Left renal cortex interstitium (tissue), 4 donors: Measurements from ENCODE around the gene CACNA2D4. TPM values are rescaled to one million over a fixed set of nuclear protein-coding genes. Genes with fewer than 3 reads are reported as not detected.

Source experiments
- DNase-seq, 4 donors: peaks; one replicate each; pipeline ENCODE4 v3.0.0-alpha.2; 2013; ENCODE audit warnings: low read depth in 4 of 4, low spot score in 2 of 4, missing footprints in 1 of 4
- polyA plus RNA-seq, 4 donors: library from polyadenylated mRNA; unstranded; fragments of 120-200 nt; gene quantifications; one replicate each; pipeline ENCODE4 v1.2.1, GENCODE V29; 2013; ENCODE audit not compliant: insufficient read length in 4 of 4

Gene CACNA2D4
- polyA plus RNA-seq, 4 donors: 1.7 to 2.6 (median 2.5) TPM

DNA sequence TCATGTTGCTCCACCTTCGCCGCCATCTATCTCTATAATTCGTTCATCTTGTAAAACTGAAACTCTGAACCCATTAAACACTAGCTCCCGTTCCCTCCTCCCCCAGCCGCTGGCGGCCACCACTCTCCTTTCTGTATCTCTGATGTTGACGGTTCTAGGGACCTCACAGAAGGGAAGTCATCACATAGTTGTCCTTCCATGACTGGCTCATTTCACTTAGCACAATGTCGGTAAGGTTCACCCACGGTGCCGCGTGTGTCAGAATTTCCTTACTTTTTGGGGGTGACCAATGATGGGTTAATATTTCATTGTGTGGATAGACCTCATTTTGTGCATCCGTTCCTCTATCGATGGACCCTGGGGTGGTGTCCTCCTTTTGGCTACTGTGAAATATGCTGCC lies 2.0 kb upstream of the CACNA2D4 start:
- no peak for DNase-seq

DNA sequence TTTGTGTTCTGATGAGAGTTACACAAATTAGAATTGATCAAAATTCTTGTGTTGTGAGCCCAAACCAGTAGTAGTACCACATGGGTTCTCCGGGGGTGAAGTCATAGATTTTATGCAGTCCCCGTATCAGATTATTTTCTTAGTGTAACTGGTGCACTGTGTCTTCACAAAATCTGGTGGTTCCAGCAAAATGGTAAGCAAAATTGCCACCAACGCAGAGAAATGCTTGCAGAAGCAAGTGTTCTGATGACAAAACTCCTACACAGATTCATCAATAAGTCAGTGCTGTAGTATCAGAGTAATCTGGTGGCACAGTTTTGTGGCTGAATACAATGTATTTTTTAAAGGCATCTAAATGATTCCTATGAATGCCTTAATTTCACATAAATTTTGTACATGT lies 1.3 kb upstream of the CACNA2D4 start:
- DNase-seq: no peak

DNA sequence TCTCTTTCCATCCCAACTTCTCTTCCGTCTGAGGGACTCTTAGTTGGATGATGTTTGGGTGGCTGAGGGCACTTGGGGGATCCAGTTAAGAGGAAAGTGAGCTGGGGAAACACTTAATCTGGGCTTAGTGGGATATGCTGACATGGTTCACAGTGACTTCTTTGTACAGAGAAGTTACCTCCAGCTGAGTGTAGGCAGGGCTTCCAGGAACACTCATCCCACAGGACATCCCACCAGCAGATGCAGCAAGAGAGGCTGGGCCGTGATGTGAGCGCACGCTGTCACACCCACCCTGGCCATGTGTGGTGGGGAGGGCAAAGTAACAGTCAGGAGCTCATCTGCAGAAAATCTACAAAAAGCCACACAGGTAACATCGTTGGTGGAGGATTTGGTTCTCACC lies 832 bp upstream of the CACNA2D4 start:
- no peak for DNase-seq

DNA sequence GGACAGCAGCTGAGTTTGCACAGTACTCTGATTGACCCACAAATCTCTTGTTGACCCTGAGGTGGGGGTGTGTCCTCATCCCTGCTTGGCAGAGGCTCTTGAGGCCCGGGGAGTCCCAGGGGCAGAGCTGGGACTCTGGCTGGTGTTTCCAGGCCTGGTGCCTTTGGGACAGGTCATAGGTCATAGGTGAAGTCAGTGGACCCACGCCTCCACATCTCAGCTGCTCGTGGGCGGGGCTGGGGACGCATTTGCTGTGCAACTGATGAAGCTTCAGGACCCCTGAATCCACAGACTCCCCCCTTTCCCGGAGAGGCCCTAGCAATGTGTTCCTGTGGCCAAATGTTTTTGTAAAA lies 408 bp upstream of the CACNA2D4 start:
- no peak for DNase-seq

DNA sequence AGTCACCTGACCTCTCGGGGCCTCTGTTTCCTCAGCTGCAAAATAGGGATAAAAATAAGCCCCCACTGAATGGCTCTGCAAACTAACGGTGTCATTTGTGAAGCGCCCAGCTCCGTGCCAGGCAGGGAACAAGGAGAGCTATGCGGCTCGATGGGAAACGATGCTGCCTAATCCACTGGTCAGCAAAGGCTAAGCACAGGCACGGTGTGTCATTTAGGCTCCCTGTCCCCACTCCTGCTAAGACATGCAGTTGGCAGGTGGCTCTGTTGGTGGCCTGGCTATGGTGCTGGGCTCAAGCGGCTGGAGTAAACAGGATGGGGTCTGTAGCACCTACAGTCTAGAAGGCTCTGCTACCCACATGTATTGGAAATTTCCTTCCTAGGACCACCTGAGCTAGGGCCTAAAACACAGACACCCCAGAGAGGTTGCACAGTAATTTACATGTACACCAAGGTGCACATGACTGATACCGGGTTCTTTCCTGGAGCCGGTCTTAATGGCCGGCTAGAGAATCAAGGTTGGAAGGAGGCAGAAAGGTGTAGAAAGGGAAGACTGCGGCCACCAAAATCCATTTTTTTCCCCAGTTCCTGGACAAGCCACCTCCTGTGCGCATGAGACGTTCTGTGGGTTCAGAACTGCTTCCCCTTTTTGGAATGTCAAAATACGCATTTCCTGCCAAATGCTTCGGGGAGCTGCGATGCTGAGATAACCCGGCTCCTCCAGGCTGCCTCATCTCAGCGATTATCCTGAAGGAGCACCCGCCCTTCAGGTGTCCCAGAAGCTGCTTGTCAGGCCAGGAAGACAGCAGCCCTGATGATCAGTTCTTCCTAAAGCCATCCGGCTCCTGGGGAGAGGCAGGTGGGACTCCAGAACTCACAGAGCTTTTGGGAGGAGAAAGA lies 1.0 kb downstream of the CACNA2D4 start:
- DNase-seq: no peak

DNA sequence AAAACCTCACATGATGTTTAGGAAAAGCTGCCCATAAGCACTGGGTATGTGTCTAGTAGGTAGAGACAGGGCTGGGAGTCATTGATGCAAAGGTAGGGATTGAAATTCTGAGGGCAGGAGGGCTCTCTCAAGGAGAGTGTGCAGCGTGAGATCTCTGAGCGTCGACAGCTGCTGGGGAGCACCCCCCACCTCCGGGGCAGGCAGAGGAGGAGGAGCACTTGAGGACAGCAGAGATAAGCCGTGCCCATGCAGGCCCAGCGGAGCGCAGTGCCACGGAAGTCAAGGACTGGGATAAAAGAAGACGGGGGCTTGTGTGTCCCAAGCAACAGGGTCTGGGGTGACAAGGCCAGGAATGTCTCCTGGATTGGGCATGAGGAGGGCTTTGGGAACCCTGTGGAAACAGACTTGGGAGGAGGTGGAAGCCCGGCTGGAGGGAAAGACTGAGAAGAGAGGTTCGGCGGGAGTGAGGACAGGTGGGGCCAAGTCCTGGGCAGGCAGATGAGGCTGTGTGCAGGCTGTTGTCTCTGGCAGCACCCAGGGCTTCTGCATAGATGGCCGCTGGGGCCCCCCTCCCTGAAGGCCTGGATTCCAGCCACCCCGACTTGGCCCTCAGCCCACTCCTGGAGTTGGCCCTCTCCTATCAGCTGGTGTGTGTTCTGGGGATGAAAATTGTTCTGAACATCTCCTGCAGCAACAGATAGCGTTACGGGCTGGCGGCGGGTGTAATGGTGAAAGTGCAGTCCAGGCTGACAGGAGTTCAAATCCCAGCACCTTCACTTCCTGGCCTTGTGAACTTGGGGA lies 1.9 kb downstream of the CACNA2D4 start:
- DNase-seq: no peak

DNA sequence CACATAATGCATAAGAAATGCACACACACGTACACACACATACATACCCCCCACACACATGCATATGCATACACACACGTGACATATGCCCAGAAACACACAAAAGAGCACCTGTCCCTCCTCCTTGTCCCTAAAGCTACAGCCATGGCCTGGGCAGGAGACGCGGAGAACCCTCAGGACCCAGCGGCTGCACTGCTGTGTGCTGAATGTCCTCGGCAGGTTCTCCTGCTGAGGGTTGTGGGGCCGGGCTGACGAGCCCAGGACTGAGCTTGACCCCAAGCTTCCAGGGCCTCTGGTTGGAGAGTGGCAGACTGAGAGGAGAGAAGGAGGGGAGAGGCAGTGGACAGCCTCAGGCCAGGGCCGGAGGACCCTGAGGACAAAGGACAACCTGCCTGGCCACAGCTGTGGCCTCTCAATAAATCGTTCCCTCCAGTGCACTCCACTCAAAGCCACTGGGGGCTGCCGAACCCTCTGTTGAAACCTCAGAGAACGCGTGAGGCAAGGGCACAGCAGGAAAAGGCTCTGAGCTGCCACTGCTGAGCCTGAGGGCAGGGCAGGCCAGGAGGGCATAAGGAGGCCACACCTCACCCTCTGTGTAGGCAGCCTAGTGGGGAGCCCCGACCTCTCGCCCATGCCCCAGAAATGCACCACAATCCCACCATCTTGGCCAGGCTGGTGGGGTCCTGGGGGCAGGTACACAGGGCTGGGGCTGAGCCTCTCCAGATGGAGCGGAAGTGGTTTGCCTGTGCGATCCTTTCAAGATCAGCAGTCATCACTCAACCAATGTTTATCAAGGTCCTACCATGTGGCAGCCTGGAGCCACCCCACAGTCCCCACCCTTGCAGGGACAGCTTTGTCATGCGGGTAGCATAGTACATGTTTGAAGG lies 3.1 kb downstream of the CACNA2D4 start:
- no peak for DNase-seq

DNA sequence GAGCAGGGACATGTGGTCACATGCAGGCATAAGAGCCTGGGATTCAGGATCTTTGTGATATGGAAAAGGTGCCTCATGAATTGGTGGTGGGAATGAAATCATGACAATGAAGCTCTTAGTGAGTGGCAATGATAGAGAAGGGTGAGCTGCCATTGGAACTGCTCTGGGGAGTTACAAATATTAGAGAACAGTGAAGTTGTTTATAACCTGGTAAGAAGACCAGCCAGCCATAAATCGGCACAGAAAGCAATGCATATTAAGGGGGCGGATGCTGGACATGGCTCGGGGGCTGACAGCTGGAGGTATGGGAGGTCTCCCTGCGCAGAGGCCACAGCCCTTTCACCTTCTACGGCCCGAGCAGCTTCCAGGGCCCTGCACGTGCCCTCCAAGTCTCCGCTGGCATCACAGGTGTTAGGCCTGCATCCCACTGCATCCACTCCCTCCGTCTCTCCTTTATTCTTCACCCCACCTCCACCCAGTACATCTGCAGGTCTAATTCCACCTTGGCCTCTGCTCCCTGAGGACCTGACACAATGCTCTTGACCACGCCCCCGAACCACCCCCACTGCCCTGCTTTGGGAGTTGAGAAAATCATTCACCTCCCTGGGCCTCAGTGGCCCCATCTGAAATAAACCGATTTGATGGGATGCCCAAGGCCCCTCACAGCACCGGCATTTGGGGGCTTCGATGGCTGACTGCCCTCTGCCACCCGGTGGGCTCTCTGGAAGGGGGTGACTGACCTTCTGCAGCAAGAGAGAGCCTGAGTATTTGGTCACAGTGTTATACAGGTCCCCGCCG lies 4.1 kb downstream of the CACNA2D4 start:
- no peak for DNase-seq

DNA sequence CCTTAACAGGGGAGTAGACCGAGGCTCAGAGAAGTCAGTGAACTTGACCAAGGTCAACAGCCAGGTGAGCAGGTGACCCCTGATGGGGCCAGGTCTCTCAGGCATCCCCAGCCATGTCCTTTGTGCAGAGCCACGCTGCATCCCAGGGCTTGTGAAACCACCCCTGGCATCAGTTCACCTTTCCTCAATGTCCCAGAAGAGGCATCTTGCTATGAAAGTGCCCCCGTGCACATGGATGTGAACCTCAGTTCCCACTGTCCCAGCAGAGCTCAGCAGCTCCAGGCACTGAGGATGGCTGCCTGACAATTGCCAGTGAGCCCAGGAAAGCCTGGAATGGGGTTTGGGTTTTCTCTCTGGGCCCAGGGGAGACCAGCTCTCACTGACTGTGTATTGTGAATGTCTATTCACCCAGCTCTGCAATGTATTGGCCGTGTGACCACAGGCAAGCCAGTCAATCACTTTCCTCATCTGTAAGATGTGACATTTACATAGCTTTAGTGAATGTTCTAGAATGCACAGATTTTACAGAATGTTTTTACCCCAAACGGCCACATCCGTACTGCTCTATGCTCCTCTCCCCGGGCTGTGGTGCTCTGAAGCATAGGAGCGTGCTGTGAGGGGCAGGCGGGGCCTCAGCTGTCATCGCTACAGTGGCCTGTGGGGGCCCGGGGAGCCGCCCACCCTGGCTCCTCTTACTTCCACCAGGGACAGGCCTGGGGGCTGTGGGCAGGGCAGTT lies 4.9 kb downstream of the CACNA2D4 start:
- no peak for DNase-seq

DNA sequence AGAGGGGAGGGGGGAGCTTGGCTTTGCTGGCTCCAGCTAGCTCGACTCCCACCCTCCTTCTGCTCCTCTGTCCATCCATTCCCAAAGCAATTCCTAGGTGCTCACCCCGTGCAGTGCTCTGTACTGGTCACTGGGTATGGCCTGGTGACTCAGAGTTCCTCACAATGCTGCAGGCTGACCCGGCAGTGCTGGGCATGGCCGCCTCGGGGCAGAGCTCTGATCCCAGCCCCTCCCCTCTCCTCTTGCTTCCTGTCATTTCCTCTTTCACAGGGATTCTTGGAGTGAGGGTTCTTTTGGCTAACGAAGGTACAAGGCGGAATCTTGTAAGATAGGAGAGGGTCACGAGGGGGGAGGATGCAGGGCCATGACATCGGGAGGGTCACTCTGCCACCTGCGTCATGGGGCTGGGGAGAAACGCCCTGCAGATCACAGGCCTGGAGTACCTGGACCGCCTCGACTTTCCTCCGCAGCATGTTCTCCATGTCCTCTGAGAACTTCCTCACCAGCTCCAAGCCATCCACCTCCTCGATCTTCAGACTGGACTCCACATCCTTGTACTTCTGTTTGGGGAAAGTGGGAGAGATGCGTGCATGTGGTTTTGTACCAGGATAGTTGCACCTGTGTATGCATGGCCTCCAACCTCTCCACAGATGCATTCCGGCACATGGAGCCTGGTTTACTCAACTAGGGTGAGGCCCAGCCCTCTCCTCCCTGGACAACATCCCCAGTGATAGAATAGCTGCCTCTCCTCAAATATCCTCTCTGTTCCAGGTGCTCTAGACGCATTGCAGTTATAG lies 5.7 kb downstream of the CACNA2D4 start:
- DNase-seq: no peak

DNA sequence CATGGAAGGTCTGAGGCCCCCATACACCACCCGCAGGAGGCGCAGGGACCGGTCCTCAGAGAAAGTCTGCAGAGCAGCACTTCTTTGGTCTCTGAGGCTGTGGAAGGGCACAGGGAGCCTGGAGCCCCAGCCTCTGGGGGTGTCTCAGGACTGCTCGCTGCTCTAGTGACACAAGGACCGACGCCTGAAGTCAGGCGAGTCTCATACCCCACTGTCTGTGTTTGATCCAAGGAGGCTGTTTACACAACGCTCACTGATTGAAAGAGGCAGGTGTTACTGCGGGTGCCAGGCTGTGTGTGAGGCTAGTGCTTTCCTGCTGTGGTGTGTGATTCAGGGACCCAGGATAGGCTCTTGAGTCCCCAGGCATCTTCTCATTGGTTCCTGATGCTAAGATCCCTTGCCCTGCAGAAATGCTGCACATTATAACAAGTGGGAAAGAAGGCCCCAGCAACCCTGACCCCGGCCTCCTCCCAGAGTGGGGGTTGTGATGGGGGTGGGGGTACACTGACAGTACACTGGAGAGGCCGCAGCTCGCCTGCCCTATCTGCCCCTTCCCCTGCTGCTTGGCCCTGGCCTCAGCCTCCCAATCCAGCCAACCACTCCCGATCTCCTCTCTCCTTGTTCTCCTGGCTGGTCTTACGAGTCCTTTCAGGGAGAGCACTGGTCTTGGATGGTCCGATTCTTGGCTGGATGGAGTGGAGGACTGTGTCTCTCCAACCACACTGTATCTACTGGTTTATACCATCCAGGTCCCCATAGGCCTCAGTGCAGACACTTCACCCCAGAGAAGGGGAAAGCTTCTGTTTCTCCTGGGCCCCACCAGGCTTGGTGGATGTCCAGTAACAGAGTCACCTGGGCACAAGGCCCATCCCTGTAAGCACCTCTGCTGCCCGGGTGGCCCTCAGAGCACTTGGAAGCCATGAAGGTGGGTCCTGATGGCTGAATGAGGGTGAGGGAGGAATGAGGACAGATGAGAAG lies 6.6 kb downstream of the CACNA2D4 start:
- DNase-seq: no peak

DNA sequence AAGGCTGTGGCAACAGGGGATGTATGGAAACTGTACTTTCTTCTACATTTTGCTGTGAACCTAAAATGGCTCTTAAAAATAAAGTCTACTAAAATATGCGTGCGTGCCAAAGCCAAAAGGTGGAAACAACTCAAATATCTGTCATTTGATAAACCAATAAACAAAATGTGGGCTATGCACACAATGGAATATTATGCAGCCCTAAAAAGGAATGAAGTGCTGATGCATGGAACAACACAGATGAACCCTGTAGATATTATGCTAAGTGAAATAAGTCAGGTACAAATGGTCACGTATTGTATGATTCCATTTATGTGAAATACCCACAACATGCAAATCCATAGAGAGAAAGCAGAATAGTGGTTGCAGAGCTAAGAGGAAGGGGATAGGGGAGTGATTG lies 8.0 kb downstream of the CACNA2D4 start:
- DNase-seq: no peak

DNA sequence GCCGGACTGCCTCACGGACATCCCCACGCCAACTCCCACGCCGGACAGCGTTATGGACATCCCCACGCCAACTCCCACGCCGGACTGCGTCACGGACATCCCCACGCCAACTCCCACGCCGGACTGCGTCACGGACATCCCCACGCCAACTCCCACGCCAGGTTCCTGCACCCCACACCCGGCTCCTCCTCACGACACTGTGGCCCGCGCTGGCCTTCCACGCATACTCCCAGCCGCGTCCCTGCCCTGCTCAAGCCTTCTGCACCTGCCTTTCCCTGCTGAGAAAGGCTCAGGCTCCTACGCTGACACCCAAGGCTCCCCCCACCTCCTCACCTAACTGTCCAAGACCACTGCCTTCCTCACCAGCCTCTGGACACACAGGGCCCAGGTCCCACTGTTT lies 9.7 kb downstream of the CACNA2D4 start:
- no peak for DNase-seq

DNA sequence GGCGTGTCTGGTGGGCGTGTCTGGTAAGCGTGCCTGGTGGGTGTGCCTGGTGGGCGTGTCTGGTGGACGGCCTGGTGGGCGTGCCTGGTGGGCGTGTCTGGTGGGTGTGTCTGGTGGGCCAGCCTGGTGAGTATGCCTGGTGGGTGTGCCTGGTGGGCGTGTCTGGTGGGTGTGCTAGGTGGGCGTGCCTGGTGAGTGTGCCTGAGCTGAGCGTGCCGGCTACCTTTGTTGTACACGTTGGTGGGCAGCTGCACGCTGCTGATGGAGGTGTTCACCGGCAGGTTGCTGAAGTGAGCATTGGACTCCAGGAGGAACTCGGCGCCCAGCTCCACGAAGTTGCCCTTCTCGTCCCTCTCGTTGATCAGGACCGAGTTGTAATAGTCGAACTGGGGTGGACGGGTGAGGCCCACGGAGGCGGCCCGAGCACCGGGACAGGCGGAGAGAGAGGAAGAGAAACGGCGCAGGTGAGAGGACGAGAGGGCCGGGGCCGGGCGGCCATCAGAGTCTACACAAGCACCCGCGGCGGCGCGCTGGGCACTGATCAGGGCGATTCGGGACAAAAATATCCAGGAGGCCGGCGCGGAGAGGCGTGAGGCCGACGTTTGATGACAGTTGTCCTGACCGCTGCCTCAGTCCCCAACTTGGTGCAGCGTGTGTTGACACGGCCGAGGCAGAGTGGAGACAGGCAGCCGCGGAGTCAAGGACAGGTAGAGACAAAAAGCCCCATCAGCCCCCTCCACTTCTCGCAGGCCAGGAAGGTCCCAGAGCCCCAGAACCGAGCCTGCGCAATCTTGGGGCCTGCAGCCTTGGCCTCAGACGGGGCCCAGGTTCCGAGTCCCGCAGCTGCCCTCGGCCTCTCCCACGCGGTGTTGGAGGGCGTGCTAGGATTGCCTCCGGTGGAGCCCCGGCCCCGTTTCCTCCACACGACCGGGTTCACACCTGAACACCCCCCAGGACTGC lies 10.5 kb downstream of the CACNA2D4 start:
- DNase-seq: no peak

DNA sequence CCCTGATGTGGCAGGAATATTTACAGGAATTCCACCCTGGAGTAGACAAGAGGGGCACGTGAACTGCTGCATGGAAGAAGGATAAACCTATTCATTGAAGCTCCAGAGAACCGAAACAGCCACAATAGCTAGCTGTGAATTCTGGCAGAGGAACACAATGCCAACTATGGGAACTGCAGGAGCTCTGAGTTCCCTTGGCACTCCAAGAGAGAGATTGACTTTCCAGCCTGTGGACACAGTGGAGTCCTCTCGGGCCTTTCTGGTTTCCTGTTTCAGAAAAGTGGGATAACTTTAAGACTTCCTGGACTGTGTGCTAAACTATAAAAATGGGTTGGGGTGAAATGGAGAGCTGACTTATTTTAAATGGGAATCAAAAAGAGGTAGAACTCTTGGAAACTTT lies 11.9 kb downstream of the CACNA2D4 start:
- no peak for DNase-seq

DNA sequence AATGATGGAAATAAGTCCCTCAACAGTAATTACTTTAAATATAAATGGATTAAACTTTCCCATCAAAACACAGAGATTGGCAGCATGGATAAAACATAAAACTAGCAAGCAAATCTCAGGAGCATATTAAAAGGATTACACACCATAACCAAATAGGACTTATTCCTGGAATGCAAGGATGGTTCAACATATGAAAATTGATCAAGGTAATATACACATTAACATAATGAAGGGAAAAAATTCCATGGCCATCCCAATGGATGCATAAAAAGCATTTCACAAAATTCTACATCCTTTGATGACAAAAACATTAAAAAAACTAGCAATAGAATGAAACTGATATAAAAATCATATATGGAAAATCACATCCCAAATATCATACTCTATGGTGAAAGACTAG lies 13.6 kb downstream of the CACNA2D4 start:
- no peak for DNase-seq
